ENCODE data around the gene RAB19. TPM values are rescaled to one million over a fixed set of nuclear protein-coding genes. Genes with fewer than 3 reads are reported as not detected.

Gene RAB19, protein sequence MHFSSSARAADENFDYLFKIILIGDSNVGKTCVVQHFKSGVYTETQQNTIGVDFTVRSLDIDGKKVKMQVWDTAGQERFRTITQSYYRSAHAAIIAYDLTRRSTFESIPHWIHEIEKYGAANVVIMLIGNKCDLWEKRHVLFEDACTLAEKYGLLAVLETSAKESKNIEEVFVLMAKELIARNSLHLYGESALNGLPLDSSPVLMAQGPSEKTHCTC
- total RNA-seq (not detected), polyA plus RNA-seq (1 to 10 TPM; 1.8 to 8.2 (median 3.0) TPM)

- no peaks in the 10 kb centered on the region for H3K36me3 ChIP-seq
- peaks cover 0 to 6% (median 0%) of the 10 kb centered on the region in 4 donors for H3K4me1 ChIP-seq
- no peak for TF ChIP-seq POLR2AphosphoS5 (IDR thresholded peaks at IDR 0.05)
- TF ChIP-seq, protein P1, sequence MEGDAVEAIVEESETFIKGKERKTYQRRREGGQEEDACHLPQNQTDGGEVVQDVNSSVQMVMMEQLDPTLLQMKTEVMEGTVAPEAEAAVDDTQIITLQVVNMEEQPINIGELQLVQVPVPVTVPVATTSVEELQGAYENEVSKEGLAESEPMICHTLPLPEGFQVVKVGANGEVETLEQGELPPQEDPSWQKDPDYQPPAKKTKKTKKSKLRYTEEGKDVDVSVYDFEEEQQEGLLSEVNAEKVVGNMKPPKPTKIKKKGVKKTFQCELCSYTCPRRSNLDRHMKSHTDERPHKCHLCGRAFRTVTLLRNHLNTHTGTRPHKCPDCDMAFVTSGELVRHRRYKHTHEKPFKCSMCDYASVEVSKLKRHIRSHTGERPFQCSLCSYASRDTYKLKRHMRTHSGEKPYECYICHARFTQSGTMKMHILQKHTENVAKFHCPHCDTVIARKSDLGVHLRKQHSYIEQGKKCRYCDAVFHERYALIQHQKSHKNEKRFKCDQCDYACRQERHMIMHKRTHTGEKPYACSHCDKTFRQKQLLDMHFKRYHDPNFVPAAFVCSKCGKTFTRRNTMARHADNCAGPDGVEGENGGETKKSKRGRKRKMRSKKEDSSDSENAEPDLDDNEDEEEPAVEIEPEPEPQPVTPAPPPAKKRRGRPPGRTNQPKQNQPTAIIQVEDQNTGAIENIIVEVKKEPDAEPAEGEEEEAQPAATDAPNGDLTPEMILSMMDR (IDR thresholded peaks at IDR 0.05) = no peak
- TF ChIP-seq POLR2A (IDR thresholded peaks at IDR 0.05) = no peak
- no peak for TF ChIP-seq EP300 (IDR thresholded peaks at IDR 0.05)
- 3 to 8% methylated on average over 22 of the region's 22 CpGs for WGBS, 2 donors
- no peak within 1 kb of the TSS for H3K27ac ChIP-seq
- intact Hi-C loops (cut with DNase I) = no loop called here
- peaks cover 0 to 31% (median 5%) of the 10 kb centered on the region in 3 donors for H3K27me3 ChIP-seq
- H3K9me3 ChIP-seq = no peaks in the 10 kb centered on the region
- no peak for DNase-seq
- peak within 1 kb of the TSS in 3 of 4 donors; percentile 13 to 24 (median 19) for H3K4me3 ChIP-seq
Observed at GRCh38 chr7:140403878-140404564, at the start of gene RAB19. RAB19 (plus strand) TSS chr7:140404058; CDS start chr7:140407647, 3,589 bp downstream.

DNA sequence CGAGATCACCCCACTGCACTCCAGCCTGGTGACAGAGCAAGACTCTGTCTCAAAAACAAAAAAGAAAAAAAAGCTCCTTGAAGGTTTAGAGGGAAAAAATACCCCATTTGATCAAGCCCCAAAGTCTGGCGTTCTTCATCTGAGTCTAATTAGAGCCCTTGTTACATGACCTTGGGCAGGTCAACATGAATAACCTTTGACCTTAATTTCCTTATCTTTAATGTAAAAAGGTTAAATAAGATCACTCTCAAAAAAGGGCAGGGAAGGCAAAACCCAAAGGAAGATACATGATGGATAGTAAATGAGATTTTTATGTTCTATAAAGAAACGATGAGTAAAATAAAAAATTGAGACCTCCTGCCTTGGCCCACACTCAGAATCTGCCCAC is 45.8 kb upstream of the RAB19 start:
- 91 to 92% methylated on average over 3 of the region's 3 CpGs for WGBS, 2 donors
- Histone ChIP-seq H3K27ac (no peak overlapping the region), H3K9me3 (no peaks in the 10 kb centered on the region)

GRCh38 chr7:140358412-140359051 is 45.3 kb upstream of the RAB19 start:
- WGBS, 2 donors = 77 to 87% methylated on average over 10 of the region's 10 CpGs
- TF ChIP-seq EP300 (IDR thresholded peaks at IDR 0.05) = no peak
- TF ChIP-seq POLR2AphosphoS5 (IDR thresholded peaks at IDR 0.05) = no peak
- intact Hi-C loops (cut with DNase I) = no loop called here
- H3K4me1 ChIP-seq = no peaks in the 10 kb centered on the region
- no peak overlapping the region for H3K4me3 ChIP-seq
- no peak overlapping the region for H3K27ac ChIP-seq
- H3K9me3 ChIP-seq = no peaks in the 10 kb centered on the region
- H3K36me3 ChIP-seq = peaks cover 9 to 52% (median 15%) of the 10 kb centered on the region in 4 donors
- no peaks in the 10 kb centered on the region for H3K27me3 ChIP-seq
- DNase-seq = no peak

More for the DNA sequence above, 45.8 kb upstream of the RAB19 start:
- Histone ChIP-seq H3K4me1 (no peaks in the 10 kb centered on the region), H3K27me3 (no peaks in the 10 kb centered on the region), H3K36me3 (peaks cover 9 to 57% (median 15%) of the 10 kb centered on the region in 4 donors), H3K4me3 (no peak overlapping the region)
- TF ChIP-seq POLR2AphosphoS5 (IDR thresholded peaks at IDR 0.05) (no peak), EP300 (IDR thresholded peaks at IDR 0.05) (no peak), POLR2A (IDR thresholded peaks at IDR 0.05) (no peak)
- TF ChIP-seq, protein P1 (IDR thresholded peaks at IDR 0.05) = no peak
- DNase-seq = no peak
- intact Hi-C loops (cut with DNase I) = no loop called here

DNA sequence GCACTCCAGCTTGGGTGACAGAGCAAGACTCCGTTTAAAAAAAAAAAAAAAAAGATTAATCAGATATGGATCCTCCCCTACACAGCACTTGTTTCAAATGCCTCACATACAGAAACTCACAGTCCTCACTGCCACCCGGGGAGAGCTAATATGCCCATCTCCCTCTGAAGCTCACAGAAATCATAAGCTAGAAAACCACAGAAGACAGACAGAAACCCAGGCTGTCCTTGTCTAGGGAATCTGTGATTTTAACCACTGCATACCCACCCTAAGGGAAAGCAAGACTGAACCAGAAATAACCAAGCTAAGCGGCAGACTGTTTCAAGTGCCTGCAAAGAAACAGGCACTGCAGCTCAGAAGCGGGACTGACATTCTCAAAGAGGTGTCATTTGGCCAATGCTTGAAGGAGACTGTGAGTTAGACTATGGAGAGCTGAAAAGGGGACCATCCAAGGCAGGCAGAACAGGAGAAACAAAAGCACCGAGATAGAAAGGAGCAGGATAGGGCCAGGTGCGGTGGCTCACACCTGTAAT is 43.1 kb upstream of the RAB19 start:
- Histone ChIP-seq H3K27me3 (no peaks in the 10 kb centered on the region), H3K4me1 (no peaks in the 10 kb centered on the region), H3K36me3 (peaks cover 0 to 46% (median 8%) of the 10 kb centered on the region in 4 donors), H3K4me3 (no peak overlapping the region), H3K27ac (no peak overlapping the region), H3K9me3 (no peaks in the 10 kb centered on the region)
- 79 to 87% methylated on average over 6 of the region's 6 CpGs for WGBS, 2 donors
- no peak for DNase-seq
- intact Hi-C loops (cut with DNase I) = no loop called here
- TF ChIP-seq, protein P1 (IDR thresholded peaks at IDR 0.05) = no peak
- TF ChIP-seq POLR2A (IDR thresholded peaks at IDR 0.05) (no peak), EP300 (IDR thresholded peaks at IDR 0.05) (no peak), POLR2AphosphoS5 (IDR thresholded peaks at IDR 0.05) (no peak)

DNA sequence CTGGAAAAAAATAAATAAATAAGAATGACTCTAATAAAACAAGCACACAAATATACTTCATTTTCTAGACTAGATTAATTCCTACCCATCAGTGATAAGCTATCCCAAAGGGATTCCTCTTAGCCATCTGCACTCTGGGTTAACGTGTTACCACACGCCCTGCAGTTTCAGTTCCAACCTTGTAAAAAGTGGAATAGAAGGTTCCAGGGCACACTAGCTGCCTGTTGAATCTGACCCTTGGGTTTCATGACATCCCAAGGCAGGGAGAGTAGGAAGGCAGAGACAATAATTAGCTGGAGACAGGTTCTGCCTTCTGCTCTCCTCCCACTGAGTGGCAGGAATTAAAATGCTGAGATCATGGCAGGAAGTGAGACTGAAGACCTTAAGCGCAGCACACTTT is 39.0 kb upstream of the RAB19 start:
- intact Hi-C loops (cut with DNase I) = no loop called here
- TF ChIP-seq POLR2AphosphoS5 (IDR thresholded peaks at IDR 0.05) (no peak), POLR2A (IDR thresholded peaks at IDR 0.05) (no peak)
- TF ChIP-seq, protein P1 (IDR thresholded peaks at IDR 0.05) = no peak
- WGBS, 2 donors = 32 to 64% methylated on average over 3 of the region's 3 CpGs
- no peaks in the 10 kb centered on the region for H3K9me3 ChIP-seq
- no peak for DNase-seq
- no peak overlapping the region for H3K4me3 ChIP-seq
- H3K27me3 ChIP-seq = no peaks in the 10 kb centered on the region
- H3K36me3 ChIP-seq = peaks cover 0 to 22% (median 10%) of the 10 kb centered on the region in 4 donors
- H3K4me1 ChIP-seq = no peaks in the 10 kb centered on the region
- H3K27ac ChIP-seq = no peak overlapping the region
